ENCODE results near the gene MCC.

- TF ChIP-seq CTCF (IDR thresholded peaks at IDR 0.05) (no peak), POLR2A (IDR thresholded peaks at IDR 0.05) (no peak)
These were observed 235.2 kb downstream of the MCC start for GRCh38 chr5:113253037-113253436.
